ENCODE data around the gene MYPOP.

Gene MYPOP

GRCh38 chr19:45862564-45863334 lies 39.7 kb downstream of the MYPOP start, which contains the start of gene SYMPK:
Gene SYMPK, minus strand, starts transcription at chr19:45863147. Its CDS starts 8,652 bp downstream, at chr19:45854495.
- peak; percentile 96 for DNase-seq

- DNase-seq: no peak
Measured at GRCh38 chr19:45862271-45862563, 40.2 kb downstream of the MYPOP start.

- no peak for DNase-seq
Measured at GRCh38 chr19:45860359-45861259, 41.8 kb downstream of the MYPOP start.

DNA sequence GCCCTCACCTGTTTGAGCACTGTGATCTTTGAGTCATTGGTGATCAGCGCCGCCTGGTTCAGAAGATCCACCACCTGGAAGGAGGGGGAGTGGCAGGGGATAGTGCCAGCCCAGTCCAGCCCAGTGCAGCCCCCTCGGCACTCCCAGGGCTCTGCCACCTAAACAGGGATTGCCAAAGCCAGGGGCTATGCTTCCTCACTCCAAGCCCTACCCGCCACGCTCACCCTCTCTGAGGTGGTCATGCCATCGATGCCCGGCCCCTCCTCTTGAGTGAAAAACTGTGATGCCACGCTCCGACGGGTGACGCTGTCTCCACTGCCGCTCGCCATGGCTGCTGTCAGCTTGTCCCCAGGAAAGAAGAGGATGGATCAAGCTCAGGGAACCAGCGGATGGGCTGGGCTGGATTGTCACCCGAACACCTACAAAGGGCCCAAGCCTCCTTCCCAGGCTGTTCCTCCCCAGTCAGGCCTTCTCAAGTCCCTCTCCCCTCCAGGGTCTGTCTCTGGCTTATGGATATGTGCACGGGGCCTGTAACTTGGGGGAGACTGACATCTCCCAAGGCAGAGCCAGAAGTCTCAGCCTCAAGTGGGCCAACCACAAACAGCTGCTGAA lies 48.1 kb downstream of the MYPOP start:
- DNase-seq: no peak

- DNase-seq: no peak
Measured at GRCh38 chr19:45852983-45853382, 49.4 kb downstream of the MYPOP start.

DNA sequence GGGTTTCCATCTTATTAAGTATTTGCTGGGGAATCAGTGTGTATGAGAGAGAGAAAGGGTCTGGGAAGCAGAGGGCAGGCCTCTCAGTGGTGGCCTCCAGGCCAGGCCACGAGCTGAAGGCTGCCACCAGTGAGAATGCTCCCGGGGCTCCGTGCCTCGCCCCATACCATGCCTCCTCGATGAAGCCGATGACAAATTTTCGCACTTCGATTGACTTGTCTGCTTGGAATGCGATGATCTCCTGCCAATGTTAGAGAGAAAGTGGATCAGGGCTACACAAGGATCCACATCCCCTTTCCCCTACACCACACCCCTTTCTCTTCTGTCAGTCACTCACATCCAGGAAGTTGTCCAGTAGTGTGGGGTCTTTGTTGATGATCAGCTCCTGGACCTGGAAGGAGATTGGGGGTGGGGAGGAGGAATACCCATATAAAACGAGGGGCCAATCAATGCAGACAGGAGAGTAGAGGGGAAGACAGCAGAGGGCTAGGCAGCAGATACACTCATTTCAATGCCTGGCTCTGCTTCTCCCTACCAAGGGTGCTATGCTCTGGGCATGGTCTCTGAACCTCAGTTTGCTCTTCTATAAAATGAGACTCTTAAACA lies 50.2 kb downstream of the MYPOP start:
- DNase-seq: no peak

DNA sequence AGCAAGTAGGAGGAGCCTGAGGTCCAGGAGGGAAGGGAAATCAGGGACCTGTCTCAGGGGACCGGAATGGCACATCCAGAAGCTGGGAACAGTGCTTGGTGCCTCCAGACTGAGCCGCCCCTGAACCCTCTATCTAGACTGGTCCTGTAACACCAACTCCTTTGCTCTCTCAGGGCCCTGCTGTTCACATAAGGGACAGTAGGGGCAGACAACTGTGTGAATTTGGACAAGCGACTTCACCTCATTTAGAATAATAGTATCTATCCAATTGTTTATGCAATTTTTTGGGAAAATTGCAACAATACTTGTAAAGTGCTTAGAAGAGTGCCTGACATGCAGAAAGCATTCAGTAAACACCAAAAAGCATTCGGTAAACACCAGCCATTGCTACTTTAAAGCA lies 53.5 kb downstream of the MYPOP start:
- DNase-seq: no peak

GRCh38 chr19:45847663-45848062 lies 54.8 kb downstream of the MYPOP start:
- DNase-seq: no peak

GRCh38 chr19:45842198-45842597 lies 60.2 kb downstream of the MYPOP start:
- no peak for DNase-seq
